Neural cell (in vitro differentiated cells): ENCODE results near the gene COL23A1.

Experiments used
- EP300 ChIP-seq: fragments of 450-650 bp; conservative IDR thresholded peaks from 2 replicates; pipeline ENCODE4 v1.6.1; 2014; ENCODE audit warnings: antibody characterized with exemption, mild to moderate bottlenecking, moderate library complexity; ENCODE audit not compliant: poor library complexity, severe bottlenecking
- EZH2 ChIP-seq: fragments of 200-600, 300-800 bp; shearing (Covaris generic), sonication (generic); IDR thresholded peaks from 2 replicates; pipeline ENCODE4 v1.6.1; 2014; ENCODE audit warnings: antibody characterized with exemption, low read length, borderline replicate concordance, mild to moderate bottlenecking; ENCODE audit not compliant: insufficient read depth, poor library complexity, severe bottlenecking
- POLR2AphosphoS5 ChIP-seq: IDR thresholded peaks from 2 replicates; pipeline ENCODE4 v1.6.1; 2012
- TF ChIP-seq, protein P1 (sequence below): fragments of 450-650 bp; IDR thresholded peaks from 2 replicates; pipeline ENCODE4 v1.5.1; 2014; ENCODE audit warnings: antibody characterized with exemption, mild to moderate bottlenecking, moderate library complexity; ENCODE audit not compliant: poor library complexity, severe bottlenecking
- TF ChIP-seq, protein P2 (sequence below): IDR thresholded peaks from 2 replicates; pipeline ENCODE4 v1.6.1; 2012; ENCODE audit warnings: borderline replicate concordance

DNA sequence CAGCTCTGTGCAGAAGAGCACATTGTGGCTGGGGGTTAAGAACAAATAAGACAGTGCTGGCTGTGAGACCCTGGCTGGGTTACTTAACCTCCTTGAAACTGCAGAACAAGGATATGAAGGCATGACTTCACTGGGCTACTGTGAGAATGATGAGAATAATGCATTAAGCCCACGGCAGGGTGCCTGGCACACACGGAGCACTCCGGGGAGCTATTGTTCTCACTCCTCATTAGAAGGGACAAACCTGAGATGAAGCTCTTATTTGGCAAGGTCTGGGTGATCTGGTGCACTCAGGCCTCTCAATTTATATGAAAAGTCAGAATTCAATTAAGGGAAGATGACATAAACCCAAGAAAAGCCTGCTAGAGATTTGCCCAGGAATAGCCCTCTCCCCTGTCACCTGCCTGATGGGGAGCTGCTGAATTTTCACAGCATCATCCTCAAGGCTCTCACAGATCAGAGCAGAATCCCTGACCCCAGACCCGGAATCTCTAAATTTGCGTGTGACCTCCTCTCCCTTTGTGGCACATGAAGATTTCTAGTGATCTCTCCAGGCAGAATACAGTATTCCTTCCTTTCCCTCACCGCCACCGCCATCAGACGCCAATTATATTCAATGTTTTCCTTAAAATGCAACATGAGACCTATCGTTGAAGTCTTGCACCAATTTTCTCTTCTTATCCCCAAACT is 102.1 kb downstream of the COL23A1 start:
- TF ChIP-seq, protein P1, sequence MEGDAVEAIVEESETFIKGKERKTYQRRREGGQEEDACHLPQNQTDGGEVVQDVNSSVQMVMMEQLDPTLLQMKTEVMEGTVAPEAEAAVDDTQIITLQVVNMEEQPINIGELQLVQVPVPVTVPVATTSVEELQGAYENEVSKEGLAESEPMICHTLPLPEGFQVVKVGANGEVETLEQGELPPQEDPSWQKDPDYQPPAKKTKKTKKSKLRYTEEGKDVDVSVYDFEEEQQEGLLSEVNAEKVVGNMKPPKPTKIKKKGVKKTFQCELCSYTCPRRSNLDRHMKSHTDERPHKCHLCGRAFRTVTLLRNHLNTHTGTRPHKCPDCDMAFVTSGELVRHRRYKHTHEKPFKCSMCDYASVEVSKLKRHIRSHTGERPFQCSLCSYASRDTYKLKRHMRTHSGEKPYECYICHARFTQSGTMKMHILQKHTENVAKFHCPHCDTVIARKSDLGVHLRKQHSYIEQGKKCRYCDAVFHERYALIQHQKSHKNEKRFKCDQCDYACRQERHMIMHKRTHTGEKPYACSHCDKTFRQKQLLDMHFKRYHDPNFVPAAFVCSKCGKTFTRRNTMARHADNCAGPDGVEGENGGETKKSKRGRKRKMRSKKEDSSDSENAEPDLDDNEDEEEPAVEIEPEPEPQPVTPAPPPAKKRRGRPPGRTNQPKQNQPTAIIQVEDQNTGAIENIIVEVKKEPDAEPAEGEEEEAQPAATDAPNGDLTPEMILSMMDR, result no peak
- TF ChIP-seq, protein P2, sequence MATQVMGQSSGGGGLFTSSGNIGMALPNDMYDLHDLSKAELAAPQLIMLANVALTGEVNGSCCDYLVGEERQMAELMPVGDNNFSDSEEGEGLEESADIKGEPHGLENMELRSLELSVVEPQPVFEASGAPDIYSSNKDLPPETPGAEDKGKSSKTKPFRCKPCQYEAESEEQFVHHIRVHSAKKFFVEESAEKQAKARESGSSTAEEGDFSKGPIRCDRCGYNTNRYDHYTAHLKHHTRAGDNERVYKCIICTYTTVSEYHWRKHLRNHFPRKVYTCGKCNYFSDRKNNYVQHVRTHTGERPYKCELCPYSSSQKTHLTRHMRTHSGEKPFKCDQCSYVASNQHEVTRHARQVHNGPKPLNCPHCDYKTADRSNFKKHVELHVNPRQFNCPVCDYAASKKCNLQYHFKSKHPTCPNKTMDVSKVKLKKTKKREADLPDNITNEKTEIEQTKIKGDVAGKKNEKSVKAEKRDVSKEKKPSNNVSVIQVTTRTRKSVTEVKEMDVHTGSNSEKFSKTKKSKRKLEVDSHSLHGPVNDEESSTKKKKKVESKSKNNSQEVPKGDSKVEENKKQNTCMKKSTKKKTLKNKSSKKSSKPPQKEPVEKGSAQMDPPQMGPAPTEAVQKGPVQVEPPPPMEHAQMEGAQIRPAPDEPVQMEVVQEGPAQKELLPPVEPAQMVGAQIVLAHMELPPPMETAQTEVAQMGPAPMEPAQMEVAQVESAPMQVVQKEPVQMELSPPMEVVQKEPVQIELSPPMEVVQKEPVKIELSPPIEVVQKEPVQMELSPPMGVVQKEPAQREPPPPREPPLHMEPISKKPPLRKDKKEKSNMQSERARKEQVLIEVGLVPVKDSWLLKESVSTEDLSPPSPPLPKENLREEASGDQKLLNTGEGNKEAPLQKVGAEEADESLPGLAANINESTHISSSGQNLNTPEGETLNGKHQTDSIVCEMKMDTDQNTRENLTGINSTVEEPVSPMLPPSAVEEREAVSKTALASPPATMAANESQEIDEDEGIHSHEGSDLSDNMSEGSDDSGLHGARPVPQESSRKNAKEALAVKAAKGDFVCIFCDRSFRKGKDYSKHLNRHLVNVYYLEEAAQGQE, result no peak
- TF ChIP-seq EZH2 (no peak), POLR2AphosphoS5 (no peak), EP300 (no peak)
